WTC11 (cell line): ENCODE results near the gene TIFAB. TPM values are rescaled to one million over a fixed set of nuclear protein-coding genes. Genes with fewer than 3 reads are reported as not detected.

Experiments used
- ATAC-seq: fragments of 200-7000 bp; cut with Tn5 transposase; 2 replicates; pipeline ENCODE4 v1.10.0; 2021; ENCODE audit warnings: mild to moderate bottlenecking, moderate library complexity
- CTCF ChIA-PET: fragments of 300-600 bp; sonication (Branson Sonifier 250); formaldehyde crosslinking; loops from one replicate; lab custom pipeline; 2021; ENCODE audit warnings: antibody characterized with exemption; lab: Charles Lee
- POLR2A ChIA-PET: fragments of 350-600 bp; sonication (Branson Sonifier 250); formaldehyde crosslinking; loops from one replicate; lab custom pipeline; 2021; ENCODE audit warnings: antibody characterized with exemption; lab: Charles Lee
- DNase-seq: peaks from one replicate; pipeline ENCODE4 v3.0.0; 2021; ENCODE audit warnings: low spot score
- H3K27ac Mint-ChIP-seq: 2 replicates; pipeline ENCODE4 v1.8.0; 2021; ENCODE audit warnings: mixed read lengths
- H3K27me3 Mint-ChIP-seq: 2 replicates; pipeline ENCODE4 v1.8.0; 2021; ENCODE audit warnings: low read depth, mild to moderate bottlenecking, moderate library complexity, mixed read lengths
- H3K36me3 Mint-ChIP-seq: 2 replicates; pipeline ENCODE4 v1.8.0; 2021; ENCODE audit warnings: mixed read lengths
- H3K4me1 Mint-ChIP-seq: 2 replicates; pipeline ENCODE4 v1.8.0; 2022; ENCODE audit warnings: mixed read lengths
- H3K4me3 Mint-ChIP-seq: 2 replicates; pipeline ENCODE4 v1.8.0; 2021; ENCODE audit warnings: mild to moderate bottlenecking, moderate library complexity, mixed read lengths
- H3K9me3 Mint-ChIP-seq: 2 replicates; pipeline ENCODE4 v1.8.0; 2021; ENCODE audit warnings: mixed read lengths
- ATF1 ChIP-seq: sonication (generic); formaldehyde crosslinking; IDR thresholded peaks from 2 replicates; pipeline ENCODE4 v1.8.1; 2023; ENCODE audit warnings: mild to moderate bottlenecking, moderate library complexity, missing genetic modification reagents
- ATF3 ChIP-seq: sonication (generic); formaldehyde crosslinking; conservative IDR thresholded peaks from 2 replicates; pipeline ENCODE4 v1.8.1; 2022; ENCODE audit warnings: mild to moderate bottlenecking, missing genetic modification reagents
- CREB1 ChIP-seq: sonication (generic); formaldehyde crosslinking; IDR thresholded peaks from 2 replicates; pipeline ENCODE4 v1.8.0; 2023; ENCODE audit warnings: mild to moderate bottlenecking, missing genetic modification reagents
- E2F4 ChIP-seq: sonication (generic); formaldehyde crosslinking; IDR thresholded peaks from 2 replicates; pipeline ENCODE4 v1.8.1; 2022; ENCODE audit warnings: low read depth, mild to moderate bottlenecking, moderate library complexity, missing genetic modification reagents, borderline replicate concordance
- ESRRA ChIP-seq: sonication (generic); formaldehyde crosslinking; IDR thresholded peaks from 2 replicates; pipeline ENCODE4 v1.8.1; 2022; ENCODE audit warnings: mild to moderate bottlenecking, missing genetic modification reagents, borderline replicate concordance
- GRHL2 ChIP-seq: fragments of 250-450 bp; sonication (Bioruptor Pico); IDR thresholded peaks from 2 replicates; pipeline ENCODE4 v1.8.0; 2022; ENCODE audit warnings: mild to moderate bottlenecking, moderate library complexity; ENCODE audit not compliant: insufficient replicate concordance, severe bottlenecking
- KAT7 ChIP-seq: sonication (generic); formaldehyde crosslinking; IDR thresholded peaks from 2 replicates; pipeline ENCODE4 v1.8.1; 2023; ENCODE audit warnings: missing genetic modification reagents, mild to moderate bottlenecking, borderline replicate concordance
- NR2C2 ChIP-seq: sonication (generic); formaldehyde crosslinking; IDR thresholded peaks from 2 replicates; pipeline ENCODE4 v1.8.0; 2022; ENCODE audit warnings: mild to moderate bottlenecking, missing genetic modification reagents
- NR3C1 ChIP-seq: sonication (generic); formaldehyde crosslinking; conservative IDR thresholded peaks from 2 replicates; pipeline ENCODE4 v1.8.1; 2023; ENCODE audit warnings: low read depth, mild to moderate bottlenecking, missing genetic modification reagents
- OVOL2 ChIP-seq: fragments of 250-450 bp; sonication (Bioruptor Pico); IDR thresholded peaks from 2 replicates; pipeline ENCODE4 v1.9.0; 2021; ENCODE audit warnings: mild to moderate bottlenecking, borderline replicate concordance
- PREB ChIP-seq: sonication (generic); formaldehyde crosslinking; IDR thresholded peaks from 2 replicates; pipeline ENCODE4 v1.8.1; 2022; ENCODE audit warnings: mild to moderate bottlenecking, missing genetic modification reagents, moderate library complexity, borderline replicate concordance
- RORB ChIP-seq: fragments of 250-450 bp; sonication (Bioruptor Pico); IDR thresholded peaks from 2 replicates; pipeline ENCODE4 v1.9.0; 2021; ENCODE audit warnings: mild to moderate bottlenecking
- SMAD3 ChIP-seq: sonication (generic); formaldehyde crosslinking; IDR thresholded peaks from 2 replicates; pipeline ENCODE4 v1.8.0; 2022; ENCODE audit warnings: missing genetic modification reagents, mild to moderate bottlenecking, borderline replicate concordance
- SMAD4 ChIP-seq: sonication (generic); formaldehyde crosslinking; IDR thresholded peaks from 2 replicates; pipeline ENCODE4 v1.8.0; 2022; ENCODE audit warnings: mild to moderate bottlenecking, missing genetic modification reagents
- ZNF219 ChIP-seq: sonication (generic); formaldehyde crosslinking; IDR thresholded peaks from 2 replicates; pipeline ENCODE4 v1.8.0; 2023; ENCODE audit warnings: missing genetic modification reagents, mild to moderate bottlenecking, borderline replicate concordance
- ZNF423 ChIP-seq: fragments of 250-450 bp; sonication (Bioruptor Pico); IDR thresholded peaks from 2 replicates; pipeline ENCODE4 v2.1.2; 2022; ENCODE audit warnings: mild to moderate bottlenecking, moderate library complexity
- total RNA-seq: library from RNA; stranded (reverse); gene quantifications from 3 replicates; pipeline ENCODE4 v1.2.3, GENCODE V29; 2021
- TF ChIP-seq, protein P1 (sequence below): sonication (generic); formaldehyde crosslinking; IDR thresholded peaks from 2 replicates; pipeline ENCODE4 v1.8.0; 2023; ENCODE audit warnings: mild to moderate bottlenecking, missing genetic modification reagents
- TF ChIP-seq, protein P2 (sequence below): sonication (generic); formaldehyde crosslinking; IDR thresholded peaks from 2 replicates; pipeline ENCODE4 v1.8.1; 2022; ENCODE audit warnings: mild to moderate bottlenecking, moderate library complexity, missing genetic modification reagents
- TF ChIP-seq, protein P3 (sequence below): sonication (generic); formaldehyde crosslinking; IDR thresholded peaks from 2 replicates; pipeline ENCODE4 v1.8.0; 2023; ENCODE audit warnings: missing genetic modification reagents, mild to moderate bottlenecking, borderline replicate concordance

TIFAB gene
- total RNA-seq, 1 experiment from 2014 or later, result not detected

- H3K4me1 Mint-ChIP-seq, result peaks cover 51% of the 10 kb centered on the region
- peaks cover 9% of the 10 kb centered on the region for H3K9me3 Mint-ChIP-seq
- H3K27me3 Mint-ChIP-seq, result peaks cover 86% of the 10 kb centered on the region
- 0 out of 2 replicates have a peak, but pooled peaks cover 3% of the 10 kb centered on the region for H3K36me3 Mint-ChIP-seq
- no peak overlapping the region for H3K4me3 Mint-ChIP-seq
- POLR2A ChIA-PET, result no interaction called here
- H3K27ac Mint-ChIP-seq, result no peak overlapping the region
- CTCF ChIA-PET, result interaction anchor here (2.3 kb wide), 1 partner anchor 24 kb away, joined by 15 read pairs; no protein-coding TSS in a partner anchor
- no peak for DNase-seq
- TF ChIP-seq ATF1, result no peak
- TF ChIP-seq ZNF423 (CRISPR knock-in tag), result no peak
- TF ChIP-seq RORB (CRISPR knock-in tag), result no peak
- TF ChIP-seq, protein P1, sequence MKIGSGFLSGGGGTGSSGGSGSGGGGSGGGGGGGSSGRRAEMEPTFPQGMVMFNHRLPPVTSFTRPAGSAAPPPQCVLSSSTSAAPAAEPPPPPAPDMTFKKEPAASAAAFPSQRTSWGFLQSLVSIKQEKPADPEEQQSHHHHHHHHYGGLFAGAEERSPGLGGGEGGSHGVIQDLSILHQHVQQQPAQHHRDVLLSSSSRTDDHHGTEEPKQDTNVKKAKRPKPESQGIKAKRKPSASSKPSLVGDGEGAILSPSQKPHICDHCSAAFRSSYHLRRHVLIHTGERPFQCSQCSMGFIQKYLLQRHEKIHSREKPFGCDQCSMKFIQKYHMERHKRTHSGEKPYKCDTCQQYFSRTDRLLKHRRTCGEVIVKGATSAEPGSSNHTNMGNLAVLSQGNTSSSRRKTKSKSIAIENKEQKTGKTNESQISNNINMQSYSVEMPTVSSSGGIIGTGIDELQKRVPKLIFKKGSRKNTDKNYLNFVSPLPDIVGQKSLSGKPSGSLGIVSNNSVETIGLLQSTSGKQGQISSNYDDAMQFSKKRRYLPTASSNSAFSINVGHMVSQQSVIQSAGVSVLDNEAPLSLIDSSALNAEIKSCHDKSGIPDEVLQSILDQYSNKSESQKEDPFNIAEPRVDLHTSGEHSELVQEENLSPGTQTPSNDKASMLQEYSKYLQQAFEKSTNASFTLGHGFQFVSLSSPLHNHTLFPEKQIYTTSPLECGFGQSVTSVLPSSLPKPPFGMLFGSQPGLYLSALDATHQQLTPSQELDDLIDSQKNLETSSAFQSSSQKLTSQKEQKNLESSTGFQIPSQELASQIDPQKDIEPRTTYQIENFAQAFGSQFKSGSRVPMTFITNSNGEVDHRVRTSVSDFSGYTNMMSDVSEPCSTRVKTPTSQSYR, result no peak
- TF ChIP-seq E2F4 (CRISPR knock-in tag), result no peak
- no peak for TF ChIP-seq SMAD4 (CRISPR knock-in tag)
- no peak for TF ChIP-seq CREB1 (CRISPR knock-in tag)
- TF ChIP-seq, all 79 proteins: peak for 0
- ATAC-seq, result no peak
These were observed 50.1 kb downstream of the TIFAB start for GRCh38 chr5:135402031-135402430.

- ChIA-PET POLR2A (no interaction called here), CTCF (interaction anchor here (0.6 to 0.9 kb wide), 2 partner anchors 25 to 60 kb away, joined by 4 to 5 read pairs; no protein-coding TSS in a partner anchor)
- peaks cover 52% of the 10 kb centered on the region for H3K4me1 Mint-ChIP-seq
- H3K9me3 Mint-ChIP-seq, result peaks cover 9% of the 10 kb centered on the region
- 0 out of 2 replicates have a peak, but pooled peaks cover 3% of the 10 kb centered on the region for H3K36me3 Mint-ChIP-seq
- peak overlapping the region; percentile 82 for H3K4me3 Mint-ChIP-seq
- ATAC-seq (peak; percentile 1; the same call in 1 of the 2 replicates), DNase-seq (no peak)
- peaks cover 89% of the 10 kb centered on the region for H3K27me3 Mint-ChIP-seq
- TF ChIP-seq NR3C1 (no peak), SMAD4 (CRISPR knock-in tag) (no peak), KAT7 (CRISPR knock-in tag) (no peak), PREB (no peak), ZNF219 (CRISPR knock-in tag) (no peak), SMAD3 (CRISPR knock-in tag) (no peak), ATF3 (CRISPR knock-in tag) (no peak), GRHL2 (CRISPR knock-in tag) (no peak), ATF1 (no peak), NR2C2 (CRISPR knock-in tag) (no peak), OVOL2 (CRISPR knock-in tag) (no peak), ESRRA (CRISPR knock-in tag) (no peak)
- TF ChIP-seq, protein P2, sequence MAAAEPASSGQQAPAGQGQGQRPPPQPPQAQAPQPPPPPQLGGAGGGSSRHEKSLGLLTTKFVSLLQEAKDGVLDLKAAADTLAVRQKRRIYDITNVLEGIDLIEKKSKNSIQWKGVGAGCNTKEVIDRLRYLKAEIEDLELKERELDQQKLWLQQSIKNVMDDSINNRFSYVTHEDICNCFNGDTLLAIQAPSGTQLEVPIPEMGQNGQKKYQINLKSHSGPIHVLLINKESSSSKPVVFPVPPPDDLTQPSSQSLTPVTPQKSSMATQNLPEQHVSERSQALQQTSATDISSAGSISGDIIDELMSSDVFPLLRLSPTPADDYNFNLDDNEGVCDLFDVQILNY, result no peak
- TF ChIP-seq, protein P3, sequence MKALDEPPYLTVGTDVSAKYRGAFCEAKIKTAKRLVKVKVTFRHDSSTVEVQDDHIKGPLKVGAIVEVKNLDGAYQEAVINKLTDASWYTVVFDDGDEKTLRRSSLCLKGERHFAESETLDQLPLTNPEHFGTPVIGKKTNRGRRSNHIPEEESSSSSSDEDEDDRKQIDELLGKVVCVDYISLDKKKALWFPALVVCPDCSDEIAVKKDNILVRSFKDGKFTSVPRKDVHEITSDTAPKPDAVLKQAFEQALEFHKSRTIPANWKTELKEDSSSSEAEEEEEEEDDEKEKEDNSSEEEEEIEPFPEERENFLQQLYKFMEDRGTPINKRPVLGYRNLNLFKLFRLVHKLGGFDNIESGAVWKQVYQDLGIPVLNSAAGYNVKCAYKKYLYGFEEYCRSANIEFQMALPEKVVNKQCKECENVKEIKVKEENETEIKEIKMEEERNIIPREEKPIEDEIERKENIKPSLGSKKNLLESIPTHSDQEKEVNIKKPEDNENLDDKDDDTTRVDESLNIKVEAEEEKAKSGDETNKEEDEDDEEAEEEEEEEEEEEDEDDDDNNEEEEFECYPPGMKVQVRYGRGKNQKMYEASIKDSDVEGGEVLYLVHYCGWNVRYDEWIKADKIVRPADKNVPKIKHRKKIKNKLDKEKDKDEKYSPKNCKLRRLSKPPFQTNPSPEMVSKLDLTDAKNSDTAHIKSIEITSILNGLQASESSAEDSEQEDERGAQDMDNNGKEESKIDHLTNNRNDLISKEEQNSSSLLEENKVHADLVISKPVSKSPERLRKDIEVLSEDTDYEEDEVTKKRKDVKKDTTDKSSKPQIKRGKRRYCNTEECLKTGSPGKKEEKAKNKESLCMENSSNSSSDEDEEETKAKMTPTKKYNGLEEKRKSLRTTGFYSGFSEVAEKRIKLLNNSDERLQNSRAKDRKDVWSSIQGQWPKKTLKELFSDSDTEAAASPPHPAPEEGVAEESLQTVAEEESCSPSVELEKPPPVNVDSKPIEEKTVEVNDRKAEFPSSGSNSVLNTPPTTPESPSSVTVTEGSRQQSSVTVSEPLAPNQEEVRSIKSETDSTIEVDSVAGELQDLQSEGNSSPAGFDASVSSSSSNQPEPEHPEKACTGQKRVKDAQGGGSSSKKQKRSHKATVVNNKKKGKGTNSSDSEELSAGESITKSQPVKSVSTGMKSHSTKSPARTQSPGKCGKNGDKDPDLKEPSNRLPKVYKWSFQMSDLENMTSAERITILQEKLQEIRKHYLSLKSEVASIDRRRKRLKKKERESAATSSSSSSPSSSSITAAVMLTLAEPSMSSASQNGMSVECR, result no peak
- H3K27ac Mint-ChIP-seq, result no peak overlapping the region
These were observed 51.3 kb downstream of the TIFAB start for GRCh38 chr5:135400866-135401265.
